HuH-7 (cell line): ENCODE measurements around the gene PARP4.
"Not testable (repeated sequence)": the region's sequence is repeated elsewhere in the genome, so short reads cannot be mapped to it uniquely, and the experiment has no call there.

ENCODE experiments used
- DNase-seq: peaks from one replicate; pipeline ENCODE4 v3.0.0; 2011; ENCODE audit warnings: low spot score

PARP4 gene

DNA sequence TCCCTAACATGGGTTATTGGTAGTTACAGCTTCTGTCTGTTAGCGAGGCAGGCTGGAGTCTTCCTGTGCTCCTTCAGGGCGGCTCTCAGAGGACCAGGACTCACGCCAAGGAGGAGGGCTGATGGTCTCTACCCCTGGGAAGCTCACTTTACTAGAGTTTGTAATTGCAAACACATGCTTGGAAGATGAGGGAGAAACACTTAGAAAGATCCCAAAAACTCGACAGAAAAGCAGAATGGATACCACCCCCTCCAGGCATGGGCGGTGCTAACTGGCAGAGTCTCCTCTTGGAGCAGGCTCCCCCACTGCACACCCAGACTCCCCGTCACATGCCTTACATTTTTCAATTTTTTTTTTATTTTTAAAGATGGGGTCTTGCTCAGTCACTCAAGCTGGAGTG, 62.0 kb downstream of the PARP4 start:
- DNase-seq = no peak

DNA sequence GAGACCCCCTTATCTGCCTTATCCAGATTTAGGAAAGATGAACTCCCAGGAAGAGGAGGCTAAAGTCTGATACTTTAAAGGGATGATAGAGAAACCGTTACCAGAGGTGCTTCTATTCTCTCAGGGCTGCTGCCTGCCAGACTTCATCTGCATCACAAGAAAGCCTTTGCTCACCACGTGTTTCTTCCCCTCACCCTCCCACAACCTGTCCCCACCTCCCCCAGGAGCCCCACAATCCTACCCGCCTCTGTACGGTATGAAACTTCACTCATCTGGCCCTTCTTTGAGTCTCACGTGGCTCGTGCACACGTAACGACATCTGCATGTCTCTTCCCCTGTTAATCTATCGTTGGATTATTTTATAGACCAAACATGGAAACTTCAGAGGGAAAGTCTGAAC, 67.7 kb downstream of the PARP4 start:
- not testable (repeated sequence) for DNase-seq

DNA sequence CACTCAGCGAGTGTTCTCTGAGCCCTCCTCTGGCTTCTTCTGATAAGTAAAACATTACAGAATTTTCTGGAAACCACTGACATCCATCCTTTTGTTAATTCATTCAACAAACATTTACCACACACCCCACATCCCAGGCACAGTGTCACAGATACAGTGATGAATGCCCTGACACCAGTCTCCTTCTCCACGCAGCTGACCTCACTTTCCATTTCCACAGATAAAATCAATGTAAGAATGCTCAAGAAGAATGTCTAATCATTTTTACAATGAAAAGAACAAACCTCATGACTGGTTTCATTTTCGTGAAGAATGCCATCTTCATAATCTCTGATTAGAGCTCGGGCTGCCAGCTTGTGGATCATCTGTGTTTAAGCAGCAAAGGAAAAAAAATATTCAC, 69.2 kb downstream of the PARP4 start:
- no peak for DNase-seq

DNA sequence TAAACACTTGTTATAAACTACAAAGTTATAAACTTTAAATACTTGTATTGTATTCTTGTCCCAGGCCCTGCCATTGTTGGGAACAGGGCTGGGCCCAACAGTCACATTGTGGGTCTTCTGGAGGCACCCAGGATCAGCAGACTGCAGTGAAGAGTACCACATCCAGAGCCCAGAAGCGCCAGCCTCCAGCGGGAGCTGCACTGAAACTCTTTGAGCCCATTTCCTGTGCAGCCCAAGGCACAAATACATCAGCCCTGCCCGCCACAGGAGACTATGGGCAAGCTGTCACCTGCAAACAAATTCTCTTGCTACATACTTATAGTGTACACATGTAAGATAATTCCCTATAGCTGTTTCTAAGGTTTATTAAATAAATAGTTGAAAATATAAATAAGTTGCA, 86.5 kb downstream of the PARP4 start:
- DNase-seq = not testable (repeated sequence)

DNA sequence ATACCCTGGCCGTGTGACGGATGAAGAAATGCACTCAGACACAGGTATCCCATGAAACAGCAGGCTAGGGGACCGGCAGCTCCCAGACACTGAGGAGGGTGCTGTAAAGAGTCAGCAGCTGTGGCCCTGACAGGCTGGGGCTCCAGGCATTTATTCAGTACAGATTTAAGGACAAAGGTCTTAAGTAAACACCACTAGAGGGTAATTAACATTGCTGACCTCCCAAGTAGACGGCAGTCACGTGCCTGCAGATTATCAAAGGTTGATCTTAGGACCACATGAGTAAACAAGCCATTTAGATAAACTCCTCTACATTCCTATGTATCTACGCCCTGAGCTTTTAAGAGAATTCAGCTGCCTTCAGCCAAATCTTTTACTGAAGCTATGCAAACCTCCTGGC, 92.9 kb downstream of the PARP4 start:
- DNase-seq = not testable (repeated sequence)

DNA sequence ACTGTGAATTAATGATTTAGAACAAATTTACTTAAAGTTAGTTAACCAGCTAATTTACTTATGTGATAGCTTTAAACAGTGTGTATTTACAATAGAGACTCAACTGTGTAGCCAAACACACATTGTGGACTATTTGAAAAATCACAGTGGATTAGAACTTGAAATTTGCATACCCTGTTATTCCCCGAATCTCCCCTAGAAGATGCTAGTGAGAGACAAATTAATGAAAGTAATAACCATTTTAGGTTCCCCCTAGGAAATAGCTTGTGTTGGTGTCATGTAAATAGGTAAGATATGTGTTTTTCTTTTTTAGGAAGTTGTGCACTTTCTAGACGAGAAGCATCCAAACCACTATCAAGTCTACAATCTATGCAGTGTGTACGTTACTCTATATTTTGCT, 104.7 kb downstream of the PARP4 start:
- no peak for DNase-seq

DNA sequence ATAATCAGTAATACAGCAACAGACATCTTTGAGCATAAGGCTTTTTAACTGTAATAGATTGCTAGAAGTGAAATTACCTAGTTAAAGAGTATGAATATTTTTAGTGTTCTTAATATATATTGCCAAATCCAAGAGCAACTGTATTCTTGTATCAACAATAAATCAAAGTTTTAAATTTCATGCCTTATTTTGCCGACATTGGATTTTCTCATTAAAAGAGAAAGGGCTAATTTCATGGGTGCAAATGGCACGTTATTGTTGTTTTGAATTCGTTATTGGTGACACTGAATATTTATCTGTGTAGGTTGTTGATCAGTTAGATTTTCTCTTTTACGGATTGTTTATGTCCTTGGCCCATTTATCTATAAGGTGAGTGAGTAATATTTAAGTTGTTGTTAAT, 106.1 kb downstream of the PARP4 start:
- DNase-seq = no peak

DNA sequence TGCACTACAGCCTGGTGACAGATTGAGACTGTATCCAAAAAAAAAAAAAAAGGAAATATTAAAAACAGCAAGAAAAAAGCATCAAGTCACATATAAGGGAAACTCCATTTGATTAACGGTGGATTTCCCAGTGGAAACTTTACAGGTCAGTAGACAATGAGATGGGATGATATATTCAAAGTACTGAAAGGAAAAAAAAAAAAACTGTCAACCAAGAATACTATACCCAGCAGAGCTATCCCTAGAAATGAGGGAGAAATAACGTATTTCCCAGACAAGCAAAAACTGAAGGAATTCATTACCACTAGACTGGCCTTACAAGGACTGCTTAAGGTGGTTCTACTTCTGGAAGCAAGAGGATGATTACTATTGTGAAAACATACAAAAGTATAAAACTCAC, 115.8 kb downstream of the PARP4 start:
- no peak for DNase-seq

DNA sequence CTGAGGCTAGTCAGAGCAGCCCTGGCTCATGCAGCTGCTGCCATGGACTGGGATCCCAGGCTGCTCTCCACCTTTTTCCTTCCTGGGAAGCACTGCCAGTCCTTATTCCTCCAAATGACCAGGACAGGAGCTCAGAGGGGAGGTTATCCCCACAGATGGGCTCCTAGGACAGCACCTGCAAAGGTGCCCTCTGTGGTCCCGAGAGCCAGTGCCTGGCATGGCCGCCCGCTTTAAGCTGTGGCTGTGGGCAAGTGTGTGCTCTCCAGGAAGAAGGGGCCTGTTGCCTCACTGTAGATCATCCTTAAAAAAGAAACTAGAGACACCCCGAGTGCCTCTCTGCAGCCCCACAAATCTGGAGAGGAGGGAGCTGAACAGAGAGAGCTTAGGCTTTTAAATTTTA, 119.6 kb downstream of the PARP4 start:
- no peak for DNase-seq

DNA sequence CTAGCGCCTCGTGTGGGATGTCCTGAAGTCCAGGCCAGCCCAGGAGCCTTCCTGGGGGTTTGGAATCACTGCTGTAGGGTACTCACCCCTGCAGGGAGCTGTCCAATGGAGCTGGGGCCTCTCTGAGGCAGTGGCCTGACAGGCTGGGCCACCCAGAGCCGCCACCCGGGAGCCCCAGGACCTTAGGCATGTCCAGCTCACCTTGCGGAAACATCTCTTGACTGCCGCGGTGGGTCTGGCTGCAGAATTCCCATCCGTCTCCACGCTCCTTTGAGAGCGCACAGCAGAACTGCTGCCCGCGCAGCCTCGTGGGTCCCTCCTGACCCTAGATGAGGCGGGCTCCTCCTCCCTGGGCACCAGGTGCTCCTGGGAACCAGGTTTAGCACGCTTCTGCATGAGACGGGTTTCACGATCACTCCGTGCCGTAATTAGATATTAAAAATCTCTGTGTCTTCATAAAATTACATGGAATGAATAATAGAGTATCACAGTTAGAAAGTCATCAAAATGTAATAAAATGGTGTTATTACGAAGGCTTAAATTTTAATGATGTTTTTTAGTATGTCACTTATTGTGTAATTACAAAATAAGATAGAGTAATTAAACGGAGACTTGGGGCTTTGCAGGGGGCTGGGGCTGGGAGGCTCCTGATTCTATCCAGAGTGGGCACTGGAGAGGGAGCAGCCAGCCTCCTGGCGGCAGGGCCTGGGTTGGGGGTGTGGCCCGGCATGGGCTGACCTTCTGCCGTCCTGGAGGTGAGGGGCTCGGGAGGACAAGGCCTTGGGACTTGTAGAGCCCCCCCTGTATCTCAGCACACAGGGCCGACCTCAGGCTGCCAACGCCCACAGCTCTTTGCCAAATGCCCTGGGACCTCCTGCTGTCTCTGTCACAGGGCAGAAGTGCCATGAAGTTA, 120.6 kb downstream of the PARP4 start:
- DNase-seq = not testable (repeated sequence)

DNA sequence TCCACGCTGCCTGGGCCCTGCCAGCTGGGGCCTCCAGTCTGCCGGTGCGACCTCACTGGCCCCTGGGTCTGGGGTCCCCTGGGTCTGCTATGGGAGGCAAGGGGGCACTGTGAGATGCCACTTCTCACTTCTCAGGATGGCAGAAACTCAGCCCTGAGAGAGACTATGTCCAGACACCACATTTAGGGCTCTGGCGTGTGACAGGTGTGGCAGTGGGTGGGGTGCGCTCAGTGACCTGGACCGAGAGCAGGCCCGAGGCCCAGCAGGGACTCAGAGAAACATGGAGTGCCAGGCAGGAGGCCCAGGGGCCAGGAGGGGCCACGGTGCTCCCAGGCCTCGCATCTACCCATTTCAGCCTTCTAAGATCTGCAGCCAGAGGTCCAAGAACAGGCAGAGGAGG, 121.8 kb downstream of the PARP4 start:
- not testable (repeated sequence) for DNase-seq

DNA sequence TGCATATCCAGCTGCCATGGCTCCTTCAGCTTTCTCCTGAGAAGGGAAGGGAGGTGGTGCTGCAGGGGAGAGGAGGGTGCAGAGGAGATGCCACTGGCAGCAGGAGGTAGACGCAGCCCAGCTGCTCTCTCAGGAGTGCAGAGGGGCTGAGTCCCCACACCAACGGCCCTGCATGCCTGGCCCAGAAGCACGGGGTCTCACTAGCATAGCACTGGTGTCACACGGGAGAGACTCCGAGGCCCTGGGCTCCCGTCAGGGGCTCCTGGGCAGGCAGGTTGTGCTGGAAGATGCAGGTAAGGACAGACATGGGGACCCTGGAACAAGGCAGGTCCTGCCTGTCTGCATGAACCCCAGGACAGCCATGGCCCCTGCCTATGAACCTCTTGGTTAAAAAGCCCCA, 123.1 kb downstream of the PARP4 start:
- no peak for DNase-seq

DNA sequence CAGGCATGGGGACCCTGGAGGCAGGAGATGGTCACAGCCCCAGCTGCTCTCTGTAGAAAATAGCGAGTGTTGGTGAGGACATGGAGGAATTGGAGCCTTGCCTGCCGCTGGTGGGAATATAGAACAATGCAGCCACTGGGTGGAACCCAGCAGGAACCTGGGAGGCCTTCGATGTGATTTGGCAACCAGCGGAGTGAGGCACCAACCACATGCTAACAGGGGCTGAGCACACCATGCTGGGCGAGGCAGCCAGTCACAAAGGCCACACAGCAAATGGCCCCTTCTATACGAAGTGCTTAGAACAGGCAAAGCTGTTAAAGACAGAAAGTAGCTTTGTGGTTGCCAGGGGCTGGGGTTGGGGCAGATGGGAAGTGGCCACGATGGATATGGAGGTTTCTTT, 123.8 kb downstream of the PARP4 start:
- not testable (repeated sequence) for DNase-seq

DNA sequence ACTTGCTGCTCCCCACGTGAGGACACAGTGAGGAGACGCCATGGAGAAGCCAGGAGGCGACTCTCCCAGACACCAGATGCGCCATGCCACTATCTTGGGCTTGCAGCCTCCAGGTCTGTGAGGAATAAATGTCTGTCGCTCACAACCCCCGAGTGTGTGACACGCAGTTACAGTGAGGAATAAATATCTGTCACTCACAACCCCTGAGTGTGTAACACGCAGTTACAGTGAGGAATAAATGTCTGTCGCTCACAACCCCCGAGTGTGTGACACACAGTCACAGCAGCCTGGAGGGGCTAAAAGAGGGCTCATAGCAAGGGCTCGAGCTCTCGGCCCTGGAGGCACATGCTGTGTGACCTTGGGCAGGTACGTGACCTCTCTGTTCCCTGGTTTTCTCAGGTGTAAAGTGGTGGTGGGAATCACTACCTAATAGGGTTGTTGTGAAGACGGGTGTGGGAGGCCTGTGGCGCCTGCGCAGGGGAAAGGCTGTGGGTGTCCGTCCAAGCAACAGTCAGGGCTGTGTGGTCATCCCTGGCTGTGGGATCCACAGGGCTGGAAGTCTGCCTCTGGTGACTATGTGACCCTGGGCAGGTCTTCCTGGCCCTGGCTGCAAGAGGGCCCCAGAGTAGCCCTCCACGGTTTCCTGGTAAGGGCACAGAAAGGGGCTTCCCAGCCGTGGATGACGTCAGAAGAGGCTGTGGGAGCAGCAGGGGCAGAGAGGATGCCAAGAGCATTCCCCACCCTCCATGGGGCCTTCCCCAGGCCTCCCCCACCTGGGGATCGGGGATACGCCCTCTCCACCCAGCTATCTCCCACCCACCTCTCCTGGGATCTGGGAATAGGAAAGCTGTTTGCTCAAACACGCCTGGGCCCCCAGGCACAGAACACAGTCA, 125.5 kb downstream of the PARP4 start:
- DNase-seq = no peak

DNA sequence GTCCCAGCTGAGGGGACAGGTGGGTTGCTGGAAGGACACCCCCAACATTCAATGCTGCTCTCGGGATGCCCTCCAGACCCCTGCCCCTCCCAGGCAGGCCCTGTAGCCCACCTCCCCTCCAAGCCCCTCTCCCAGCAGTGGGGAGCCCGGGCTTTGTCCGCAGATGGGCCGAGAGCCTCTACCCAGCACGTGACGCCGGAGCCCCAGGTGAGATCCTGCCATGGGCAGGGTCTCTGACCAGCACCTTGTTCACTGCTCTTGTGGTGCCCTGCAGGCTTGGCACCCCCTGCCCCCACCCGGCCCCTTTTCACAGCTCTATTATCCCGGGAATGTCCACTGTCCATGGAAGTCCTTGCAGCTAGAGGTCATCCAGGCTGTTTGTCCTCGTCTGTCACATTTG, 126.7 kb downstream of the PARP4 start:
- no peak for DNase-seq

DNA sequence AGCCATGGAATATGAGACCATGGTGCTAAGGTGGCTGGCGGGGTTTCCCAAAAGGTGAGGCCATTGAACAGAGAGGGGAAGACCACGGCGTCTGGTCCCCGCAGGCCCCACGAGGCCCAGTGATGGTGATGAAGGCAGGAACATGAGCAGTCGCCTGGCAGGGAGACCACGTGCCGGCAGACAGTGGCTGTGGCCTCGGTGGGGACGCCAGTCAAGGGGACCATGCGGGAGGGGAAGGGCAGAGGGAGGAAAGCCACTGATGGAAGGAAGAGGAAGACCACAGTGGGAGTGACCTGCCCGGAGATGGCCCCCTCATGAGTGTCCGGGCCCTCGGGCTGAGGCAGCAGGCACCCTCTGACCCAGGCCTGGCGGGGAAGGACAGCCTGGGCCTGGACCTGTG, 127.6 kb downstream of the PARP4 start:
- DNase-seq = not testable (repeated sequence)

DNA sequence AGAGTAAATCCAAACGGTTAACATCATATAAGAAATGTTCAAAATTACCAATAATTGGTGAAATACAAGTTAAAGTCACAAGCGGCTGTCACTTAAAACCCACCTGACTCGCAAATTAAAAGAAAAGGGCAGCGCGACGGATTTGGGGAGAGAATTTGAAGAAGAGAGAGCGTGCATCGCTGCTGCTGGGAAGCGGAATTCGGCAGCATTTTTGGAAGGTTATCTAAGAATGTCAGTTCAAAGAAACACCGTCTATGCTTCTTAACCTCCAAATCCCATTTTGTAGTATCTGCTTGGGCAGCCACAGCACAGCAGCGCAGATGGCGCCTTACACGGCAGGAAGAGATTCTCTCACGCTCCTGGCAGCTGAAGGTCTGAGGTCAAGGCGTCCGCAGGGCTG, 128.5 kb downstream of the PARP4 start:
- DNase-seq = not testable (repeated sequence)

DNA sequence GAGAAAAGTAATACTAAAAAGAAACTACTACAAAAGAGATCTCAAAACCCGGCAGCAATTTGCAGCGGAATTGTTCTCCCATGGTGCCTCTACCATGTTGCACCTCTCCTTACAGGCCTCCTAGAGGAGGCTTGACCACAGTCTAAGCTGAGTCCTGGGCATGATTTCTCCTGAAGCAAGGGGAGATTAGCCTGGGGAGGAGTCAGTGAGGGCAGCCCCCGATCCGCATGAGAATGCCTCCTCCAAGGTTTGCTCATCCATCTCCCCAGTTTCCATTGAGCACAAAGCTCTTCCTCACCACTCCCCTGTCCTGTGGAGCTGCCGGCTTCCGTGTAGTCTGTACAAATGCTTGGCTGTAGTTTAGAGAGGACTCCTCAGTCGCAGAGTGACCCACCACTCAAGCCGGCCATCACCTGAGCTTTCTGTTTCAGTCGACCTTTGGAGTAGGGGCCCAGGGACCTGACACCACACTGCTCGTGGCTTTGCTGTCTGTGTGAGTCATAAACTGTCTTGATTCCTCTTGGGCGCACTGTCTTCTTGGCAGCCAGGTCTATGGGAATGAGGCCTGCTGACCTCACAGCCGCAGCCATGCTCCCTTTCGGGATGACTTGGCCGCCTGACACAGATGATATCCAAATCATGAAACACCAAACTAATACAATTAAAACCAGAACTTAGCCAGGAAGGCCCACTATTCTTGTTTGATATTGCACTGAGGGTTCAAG, 130.9 kb downstream of the PARP4 start:
- no peak for DNase-seq

DNA sequence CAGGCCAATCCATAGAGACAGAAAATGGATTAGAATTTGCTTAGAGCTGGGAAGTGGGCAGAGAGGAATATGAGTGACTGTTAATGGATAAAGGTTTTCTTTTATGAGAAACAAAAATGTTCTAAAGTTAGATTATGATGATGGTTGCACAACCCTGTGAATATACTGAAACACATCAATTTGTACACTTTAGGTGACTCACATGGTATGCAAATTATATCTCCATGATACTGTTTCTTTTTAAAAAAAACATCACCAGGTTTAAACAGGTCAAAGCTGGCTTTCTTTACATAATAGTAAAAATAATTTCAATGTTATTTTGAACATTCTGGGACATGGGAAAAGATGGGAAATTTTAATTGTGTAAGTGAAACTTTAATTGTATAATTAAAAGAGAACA, 131.7 kb downstream of the PARP4 start:
- not testable (repeated sequence) for DNase-seq

DNA sequence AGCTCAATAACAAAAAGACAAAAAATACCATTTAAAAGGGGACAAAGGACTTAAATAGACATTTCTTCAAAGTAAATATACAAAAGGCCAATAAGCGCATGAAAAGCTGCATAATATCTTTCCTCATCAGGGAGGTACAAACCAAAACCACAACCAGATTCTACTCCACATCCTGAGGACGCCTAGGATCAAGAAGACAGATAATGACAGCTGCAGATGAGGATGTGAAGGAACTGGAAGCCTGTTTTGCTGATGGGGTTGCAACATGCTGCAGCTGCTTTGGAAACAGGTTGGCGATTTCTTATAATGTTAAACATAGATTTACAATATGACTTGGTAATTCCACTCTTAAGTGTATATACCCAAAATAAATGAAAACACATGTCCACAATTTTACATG, 132.4 kb downstream of the PARP4 start:
- not testable (repeated sequence) for DNase-seq

DNA sequence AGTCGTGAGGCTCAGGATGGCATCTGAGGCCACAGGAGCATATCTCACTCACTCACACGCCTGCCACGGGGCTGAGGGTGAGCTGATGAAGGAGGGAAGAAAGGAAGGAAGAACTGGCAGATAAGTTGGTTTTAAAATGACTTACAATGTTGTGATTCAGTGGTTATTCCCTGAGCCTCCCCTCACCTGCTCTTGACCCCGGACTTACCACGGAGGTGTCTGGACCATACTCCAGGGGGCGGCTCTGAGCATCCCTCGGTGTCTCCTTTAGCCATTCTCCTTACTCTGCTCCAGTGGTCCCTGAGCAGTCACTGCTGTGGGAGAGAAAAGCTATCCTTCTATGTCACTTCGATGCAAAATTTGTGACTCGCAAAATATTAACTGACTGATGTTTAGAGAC, 141.3 kb downstream of the PARP4 start:
- DNase-seq = not testable (repeated sequence)
